HUES64 (cell line): ENCODE data around the gene TUBGCP6.

ENCODE experiments used
- H3K27ac ChIP-seq: 2 replicates; pipeline ENCODE4 v1.7.0; 2013; ENCODE audit warnings: low read depth, low read length, inconsistent platforms
- H3K27me3 ChIP-seq: 2 replicates; pipeline ENCODE4 v1.6.1; 2013; ENCODE audit warnings: mild to moderate bottlenecking, low read length; ENCODE audit not compliant: insufficient read depth
- H3K36me3 ChIP-seq: 2 replicates; pipeline ENCODE4 v1.6.1; 2013; ENCODE audit warnings: mild to moderate bottlenecking, low read length; ENCODE audit not compliant: insufficient read depth
- H3K4me1 ChIP-seq: 2 replicates; pipeline ENCODE4 v1.6.1; 2013; ENCODE audit warnings: mild to moderate bottlenecking, low read length, moderate library complexity; ENCODE audit not compliant: insufficient read depth
- H3K4me3 ChIP-seq: 2 replicates; pipeline ENCODE4 v1.5.1; 2013; ENCODE audit warnings: mild to moderate bottlenecking, low read length, moderate library complexity
- H3K9ac ChIP-seq: 2 replicates; pipeline ENCODE4 v1.6.1; 2013; ENCODE audit warnings: mild to moderate bottlenecking, low read depth, low read length
- H3K9me3 ChIP-seq: 2 replicates; pipeline ENCODE4 v1.6.1; 2013; ENCODE audit warnings: low read depth, low read length; ENCODE audit not compliant: insufficient read depth
- whole genome bisulfite sequencing: fragments of 150-250, 120-280 bp; methylation state at CpG from one replicate; pipeline ENCODE4 v1.1.7; 2013; ENCODE audit warnings: missing lambda C conversion rate; 5-methylcytosine and 5-hydroxymethylcytosine counted together

Gene TUBGCP6

GRCh38 chr22:50232481-50233151, 12.2 kb downstream of the TUBGCP6 start:
- no peak overlapping the region for H3K27ac ChIP-seq
- H3K36me3 ChIP-seq, result peaks cover 5% of the 10 kb centered on the region; the same call in 1 of the 2 replicates
- H3K27me3 ChIP-seq, result no peaks in the 10 kb centered on the region
- no peak overlapping the region for H3K9ac ChIP-seq
- H3K9me3 ChIP-seq, result no peaks in the 10 kb centered on the region
- 96% methylated on average over 20 of the region's 20 CpGs for WGBS
- H3K4me1 ChIP-seq, result no peaks in the 10 kb centered on the region
- H3K4me3 ChIP-seq, result no peak overlapping the region

GRCh38 chr22:50229370-50229769, 15.5 kb downstream of the TUBGCP6 start:
- WGBS, result 94% methylated on average over 15 of the region's 16 CpGs
- Histone ChIP-seq H3K36me3 (peaks cover 6% of the 10 kb centered on the region), H3K27ac (no peak overlapping the region), H3K9me3 (no peaks in the 10 kb centered on the region), H3K9ac (no peak overlapping the region), H3K27me3 (no peaks in the 10 kb centered on the region), H3K4me1 (no peaks in the 10 kb centered on the region), H3K4me3 (no peak overlapping the region)

GRCh38 chr22:50228366-50228765, 16.5 kb downstream of the TUBGCP6 start:
- Histone ChIP-seq H3K36me3 (peaks cover 13% of the 10 kb centered on the region), H3K27ac (no peak overlapping the region), H3K27me3 (no peaks in the 10 kb centered on the region), H3K9me3 (no peaks in the 10 kb centered on the region), H3K9ac (no peak overlapping the region), H3K4me3 (no peak overlapping the region), H3K4me1 (no peaks in the 10 kb centered on the region)
- 96% methylated on average over 9 of the region's 9 CpGs for WGBS

DNA sequence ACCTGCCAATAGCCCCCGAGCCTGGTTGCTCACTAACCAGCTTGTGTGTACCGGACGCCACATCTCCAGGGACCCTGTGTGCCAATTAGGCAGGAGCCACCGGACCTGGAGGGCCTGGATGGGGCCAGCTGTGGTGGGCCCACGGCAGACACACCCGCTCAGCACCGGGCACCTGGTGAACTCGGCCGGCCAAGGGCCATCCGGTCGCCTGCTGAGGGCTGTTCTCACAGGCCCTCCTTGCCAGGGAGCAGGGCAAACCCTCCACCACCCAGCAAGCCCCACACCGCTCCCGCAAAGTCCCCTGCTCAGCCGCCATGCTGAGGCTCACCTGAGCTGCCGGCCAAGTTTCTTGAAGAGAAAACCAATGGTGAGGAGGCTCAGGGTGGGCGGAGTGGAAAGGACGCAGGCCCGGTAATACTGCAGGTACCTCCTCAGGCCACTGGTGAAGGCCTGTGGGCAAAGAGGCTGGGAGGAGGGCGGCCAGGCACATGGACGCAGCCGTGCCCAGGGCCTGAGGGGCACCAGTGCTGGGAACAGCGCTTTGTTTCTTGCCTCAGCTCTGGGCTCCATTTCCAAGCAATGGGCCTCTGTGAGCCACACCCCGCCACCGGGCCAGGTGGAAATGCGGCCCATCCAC, 17.1 kb downstream of the TUBGCP6 start:
- peaks cover 16% of the 10 kb centered on the region for H3K36me3 ChIP-seq
- no peaks in the 10 kb centered on the region for H3K4me1 ChIP-seq
- H3K27ac ChIP-seq, result no peak overlapping the region
- H3K9ac ChIP-seq, result no peak overlapping the region
- no peaks in the 10 kb centered on the region for H3K27me3 ChIP-seq
- no peak overlapping the region for H3K4me3 ChIP-seq
- WGBS, result 92% methylated on average over 25 of the region's 25 CpGs
- H3K9me3 ChIP-seq, result no peaks in the 10 kb centered on the region

DNA sequence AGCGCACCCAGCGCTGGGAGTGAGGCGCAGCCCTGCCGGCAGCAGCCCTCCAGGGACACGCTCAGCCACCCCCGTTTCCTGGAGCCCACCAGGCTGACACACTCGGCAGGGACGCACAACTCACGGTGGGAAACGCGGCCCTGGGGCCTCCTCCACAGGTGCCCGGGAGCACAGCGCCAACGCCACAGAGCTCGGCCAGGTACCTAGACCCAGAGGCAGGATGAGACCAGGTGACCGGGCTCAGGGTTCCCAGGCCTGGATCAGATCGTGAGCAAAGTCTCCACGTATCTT, 18.0 kb downstream of the TUBGCP6 start:
- Histone ChIP-seq H3K27me3 (no peaks in the 10 kb centered on the region), H3K4me1 (no peaks in the 10 kb centered on the region), H3K27ac (no peak overlapping the region), H3K9ac (no peak overlapping the region), H3K4me3 (no peak overlapping the region), H3K36me3 (peaks cover 24% of the 10 kb centered on the region), H3K9me3 (no peaks in the 10 kb centered on the region)
- 96% methylated on average over 18 of the region's 18 CpGs for WGBS

GRCh38 chr22:50226063-50226874, 18.6 kb downstream of the TUBGCP6 start:
- peaks cover 30% of the 10 kb centered on the region for H3K36me3 ChIP-seq
- H3K9me3 ChIP-seq, result no peaks in the 10 kb centered on the region
- H3K9ac ChIP-seq, result no peak overlapping the region

DNA sequence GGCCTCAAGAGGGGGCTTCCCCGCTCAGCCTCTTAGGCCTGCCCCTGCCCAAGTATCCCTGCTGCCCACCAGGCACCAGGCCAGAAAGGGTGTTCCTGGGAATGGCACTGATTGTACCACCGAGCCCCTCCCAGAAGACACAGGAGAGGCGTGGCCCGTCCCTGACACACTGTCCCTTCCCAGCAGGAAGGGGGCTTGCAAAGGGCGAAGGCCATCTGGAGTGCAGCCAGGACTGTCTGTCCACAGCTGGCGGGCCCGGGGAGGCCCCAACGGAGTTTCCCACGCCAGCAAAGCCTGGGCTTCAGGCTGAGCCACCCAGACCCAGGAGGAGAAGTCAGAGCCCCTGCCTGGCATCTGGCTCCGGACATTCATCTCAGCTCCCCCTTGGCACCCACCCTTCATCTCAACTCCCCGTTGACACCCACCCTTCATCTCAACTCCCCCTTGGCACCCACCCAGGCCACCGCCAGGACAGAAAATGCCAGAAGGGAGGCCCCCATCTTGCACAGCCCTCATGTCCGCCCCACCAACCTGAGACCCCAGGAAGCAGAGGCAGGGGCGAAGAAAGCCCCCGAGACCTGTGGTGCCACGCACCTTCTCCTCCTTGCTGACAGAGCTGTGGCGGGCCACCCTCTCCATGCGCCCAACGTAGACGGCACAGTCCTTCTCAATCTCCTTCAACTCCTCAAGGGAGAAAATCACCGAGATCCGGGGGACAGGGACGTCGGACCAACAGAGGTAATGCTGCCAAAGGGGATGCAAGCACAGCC, 19.4 kb downstream of the TUBGCP6 start:
- Histone ChIP-seq H3K4me1 (no peaks in the 10 kb centered on the region), H3K36me3 (peaks cover 39% of the 10 kb centered on the region), H3K9me3 (no peaks in the 10 kb centered on the region), H3K27ac (no peak overlapping the region), H3K4me3 (no peak overlapping the region), H3K9ac (no peak overlapping the region), H3K27me3 (no peaks in the 10 kb centered on the region)
- 97% methylated on average over 24 of the region's 24 CpGs for WGBS

More at GRCh38 chr22:50226063-50226874, 18.6 kb downstream of the TUBGCP6 start:
- Histone ChIP-seq H3K27me3 (no peaks in the 10 kb centered on the region), H3K4me1 (no peaks in the 10 kb centered on the region), H3K4me3 (no peak overlapping the region), H3K27ac (no peak overlapping the region)
- WGBS, result 95% methylated on average over 30 of the region's 31 CpGs

- H3K4me1 ChIP-seq, result no peaks in the 10 kb centered on the region
- H3K27me3 ChIP-seq, result no peaks in the 10 kb centered on the region
- 96% methylated on average over 16 of the region's 16 CpGs for WGBS
- no peak overlapping the region for H3K4me3 ChIP-seq
- H3K27ac ChIP-seq, result no peak overlapping the region
- no peak overlapping the region for H3K9ac ChIP-seq
- peaks cover 48% of the 10 kb centered on the region for H3K36me3 ChIP-seq
- no peaks in the 10 kb centered on the region for H3K9me3 ChIP-seq
These were observed 20.8 kb downstream of the TUBGCP6 start for GRCh38 chr22:50224071-50224470.

DNA sequence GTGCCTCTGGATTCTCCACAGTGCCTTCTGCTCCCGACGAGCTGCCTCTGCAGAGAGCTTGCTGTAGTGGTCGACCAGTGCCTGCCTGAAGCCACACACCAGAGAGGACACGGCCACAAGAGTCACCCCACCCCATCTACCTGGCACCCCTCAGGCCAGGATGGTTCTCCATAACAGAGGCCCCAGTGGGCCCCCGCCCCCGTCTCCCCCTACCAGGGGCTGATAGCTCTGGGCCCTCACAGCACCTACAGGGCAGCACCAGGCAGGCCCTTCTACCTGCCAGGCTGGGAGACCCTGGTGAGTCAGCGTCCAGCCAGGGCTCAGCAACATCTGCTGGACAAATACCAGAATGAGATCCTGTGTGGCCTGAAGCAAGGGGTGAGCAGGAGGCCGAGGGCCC, 22.3 kb downstream of the TUBGCP6 start:
- no peak overlapping the region for H3K4me3 ChIP-seq
- H3K27me3 ChIP-seq, result no peaks in the 10 kb centered on the region
- H3K9me3 ChIP-seq, result no peaks in the 10 kb centered on the region
- WGBS, result 92% methylated on average over 8 of the region's 8 CpGs
- H3K9ac ChIP-seq, result no peak overlapping the region
- H3K4me1 ChIP-seq, result no peaks in the 10 kb centered on the region
- no peak overlapping the region for H3K27ac ChIP-seq
- peaks cover 63% of the 10 kb centered on the region for H3K36me3 ChIP-seq

DNA sequence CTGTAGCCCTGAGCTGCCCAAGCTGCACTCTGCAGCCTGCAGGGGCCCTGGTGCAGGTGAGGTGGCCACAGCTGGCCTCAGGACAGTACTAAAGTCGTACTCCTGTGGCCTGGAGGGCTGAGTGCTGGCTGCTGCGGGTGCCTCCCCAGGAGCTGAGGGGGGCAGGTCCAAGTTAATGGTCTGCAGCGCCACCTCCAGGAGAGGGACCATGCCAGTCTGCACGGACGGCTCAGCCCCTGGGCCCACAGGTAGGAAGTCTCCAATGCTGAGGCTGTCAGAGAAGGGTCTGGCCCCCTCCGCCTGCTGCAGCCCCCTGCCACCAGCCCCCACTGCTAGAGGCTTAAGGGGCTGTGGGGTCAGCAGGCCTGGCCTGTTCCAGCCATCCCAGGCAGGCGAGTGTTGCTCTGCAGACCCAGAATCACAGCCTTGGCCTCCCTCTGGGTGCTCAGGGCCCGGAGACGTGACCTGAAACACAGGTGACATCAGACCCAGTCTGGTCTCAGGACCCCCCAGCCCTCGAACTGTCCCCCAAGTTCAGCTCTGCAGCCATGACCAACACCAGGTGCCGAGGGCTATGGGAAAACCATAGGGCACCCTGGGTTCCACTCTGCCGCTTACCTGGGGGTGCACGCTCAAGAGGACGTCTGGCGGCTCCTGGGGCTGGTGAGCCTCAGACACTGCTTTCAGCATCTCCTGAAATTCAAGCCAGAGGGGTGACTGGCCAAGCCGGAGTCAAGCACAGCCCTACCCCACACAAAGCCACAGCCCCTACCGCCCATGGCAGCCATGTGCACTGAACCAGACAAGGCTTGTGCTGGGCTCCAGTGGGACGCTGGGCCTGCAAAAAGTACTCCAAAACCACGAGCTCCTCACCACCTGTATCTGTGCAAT, 23.2 kb downstream of the TUBGCP6 start:
- Histone ChIP-seq H3K27ac (no peak overlapping the region), H3K9me3 (no peaks in the 10 kb centered on the region), H3K4me1 (no peaks in the 10 kb centered on the region), H3K36me3 (peaks cover 71% of the 10 kb centered on the region), H3K4me3 (no peak overlapping the region), H3K9ac (no peak overlapping the region), H3K27me3 (no peaks in the 10 kb centered on the region)
- 94% methylated on average over 19 of the region's 19 CpGs for WGBS
